ENCODE data around the gene EMSY. TPM values are rescaled to one million over a fixed set of nuclear protein-coding genes. Genes with fewer than 3 reads are reported as not detected.

The EMSY gene
- total RNA-seq, 1 experiment from 2014 or later: 29.3 TPM

GRCh38 chr11:76465701-76466100, 20.9 kb downstream of the EMSY start:
- no peak for TF ChIP-seq CTCF (conservative IDR thresholded peaks at IDR 0.05)
- H3K27me3 ChIP-seq (ENCODE audit: insufficient read depth, low read length): no peaks in the 10 kb centered on the region
- no peak overlapping the region for H2BK12ac ChIP-seq (ENCODE audit: insufficient read length, low read depth, low read length)
- peak overlapping the region in 1 of 3 experiments; percentile 30; a peak in 1 of 7 replicates for H3K27ac Mint-ChIP-seq
- no peak overlapping the region for H3K4me2 ChIP-seq (ENCODE audit: insufficient read depth, insufficient read length, low read length)
- H3K23me2 ChIP-seq (ENCODE audit: insufficient read length, low read depth, low read length, poor library complexity, severe bottlenecking): no peaks in the 10 kb centered on the region
- H3K9ac ChIP-seq (ENCODE audit: extremely low read depth, insufficient read length, low read length): no peak overlapping the region
- no peak for DNase-seq
- no peak overlapping the region for H4K91ac ChIP-seq (ENCODE audit: insufficient read length, low read depth, low read length)
- H3K4me1 ChIP-seq (ENCODE audit: insufficient read depth, low read length): no peaks in the 10 kb centered on the region
- H3K4me3 Mint-ChIP-seq: no peak overlapping the region
- H3K18ac ChIP-seq (ENCODE audit: insufficient read length, low read depth, low read length): no peak overlapping the region
- H2BK15ac ChIP-seq (ENCODE audit: low read depth, low read length): no peak overlapping the region
- no peak overlapping the region for H2BK5ac ChIP-seq (ENCODE audit: insufficient read length, low read length)
- H3K4ac ChIP-seq (ENCODE audit: low read depth, low read length): no peak overlapping the region
- H3K9me3 Mint-ChIP-seq: no peaks in the 10 kb centered on the region
- H3K79me2 ChIP-seq (ENCODE audit: insufficient read depth, low read length): no peaks in the 10 kb centered on the region
- H2BK120ac ChIP-seq (ENCODE audit: low read depth, low read length, poor library complexity, severe bottlenecking): no peak overlapping the region
- H2BK20ac ChIP-seq (ENCODE audit: low read depth, low read length, poor library complexity, severe bottlenecking): no peak overlapping the region
- no peak overlapping the region for H3K56ac ChIP-seq (ENCODE audit: insufficient read length, low read depth, low read length)
- no CpG with 5 or more reads among the region's 4 CpGs for WGBS (ENCODE audit: extremely low coverage, insufficient read length, low lambda C conversion rate)
- no peaks in the 10 kb centered on the region for H4K20me1 ChIP-seq (ENCODE audit: control insufficient read depth, insufficient read depth, insufficient read length)
- H3T11ph ChIP-seq (ENCODE audit: low read length): no peak overlapping the region
- H3K36me3 Mint-ChIP-seq (ENCODE audit: insufficient read depth in 1 of 3, low read depth in 3 of 3): peaks cover 15 to 47% (median 43%) of the 10 kb centered on the region in 3 experiments; a peak in 6 of 7 replicates
- H3K9me3 ChIP-seq (ENCODE audit: control insufficient read depth, low read depth, low read length): no peaks in the 10 kb centered on the region
- H2AK5ac ChIP-seq (ENCODE audit: insufficient read length, low read length): no peak overlapping the region
- H3K4me1 Mint-ChIP-seq: peaks cover 2 to 4% of the 10 kb centered on the region in 2 experiments; a peak in 1 of 4 replicates
- H3K14ac ChIP-seq (ENCODE audit: insufficient read depth, low read length): no peak overlapping the region
- H4K5ac ChIP-seq (ENCODE audit: insufficient read length, low read depth, low read length): no peak overlapping the region
- H4K8ac ChIP-seq (replicated peaks; ENCODE audit: insufficient read length, low read depth, low read length): no peak overlapping the region
- H3K79me1 ChIP-seq (ENCODE audit: insufficient read depth, low read depth, low read length, poor library complexity, severe bottlenecking): no peaks in the 10 kb centered on the region
- no peak overlapping the region for H3K27ac ChIP-seq (ENCODE audit: insufficient read length, low read depth, low read length)
- H3K27me3 Mint-ChIP-seq (ENCODE audit: low read depth): no peaks in the 10 kb centered on the region
- H3K23ac ChIP-seq (ENCODE audit: insufficient read length, low read depth, low read length): no peak overlapping the region
- no peak overlapping the region for H2AFZ ChIP-seq (ENCODE audit: low read length)

Data from H9 (cell line).